ENCODE measurements around the gene ATP6V0C. TPM values are rescaled to one million over a fixed set of nuclear protein-coding genes. Genes with fewer than 3 reads are reported as not detected.
"Not testable (repeated sequence)": the region's sequence is repeated elsewhere in the genome, so short reads cannot be mapped to it uniquely, and the experiment has no call there.

Gene ATP6V0C
- total RNA-seq, 1 experiment from 2014 or later: 173 TPM

GRCh38 chr16:2531696-2532493 lies 18.1 kb downstream of the ATP6V0C start:
- H3K27ac Mint-ChIP-seq (ENCODE audit: low read depth, unreplicated experiment): peak overlapping the region; percentile 100
- peak overlapping the region; percentile 98 for H3K4me3 Mint-ChIP-seq (ENCODE audit: unreplicated experiment)
- peaks cover 11% of the 10 kb centered on the region for H3K4me1 Mint-ChIP-seq (ENCODE audit: insufficient read depth, unreplicated experiment)
- peaks cover 11% of the 10 kb centered on the region for H3K36me3 Mint-ChIP-seq (ENCODE audit: insufficient read depth, unreplicated experiment)
- no peak for TF ChIP-seq CTCF (IDR thresholded peaks at IDR 0.05; ENCODE audit: unreplicated experiment)
- DNase-seq (ENCODE audit: unreplicated experiment): peak; percentile 97
- no TSS peak for BruUV-seq (replicated peaks)
- H3K9me3 Mint-ChIP-seq (ENCODE audit: unreplicated experiment): no peaks in the 10 kb centered on the region
- POLR2A ChIA-PET: interaction anchor here (0.7 to 3.8 kb wide), 16 partner anchors 8 to 524 kb away, joined by 3 to 62 read pairs (median 4); partner anchors contain the start of genes AMDHD2, ATP6V0C, ECI1 and PGP
- intact Hi-C loops (cut with micrococcal nuclease): no loop called here
- CTCF ChIA-PET: interaction anchor here (0.6 kb wide), 1 partner anchor 11 kb away, joined by 4 read pairs; the partner anchor contains the start of gene AMDHD2
- no peaks in the 10 kb centered on the region for H3K27me3 Mint-ChIP-seq (ENCODE audit: insufficient read depth, unreplicated experiment)

- Mint-ChIP-seq H3K36me3 (ENCODE audit: insufficient read depth, unreplicated experiment) (peaks cover 11% of the 10 kb centered on the region), H3K4me1 (ENCODE audit: insufficient read depth, unreplicated experiment) (peaks cover 11% of the 10 kb centered on the region), H3K27me3 (ENCODE audit: insufficient read depth, unreplicated experiment) (no peaks in the 10 kb centered on the region), H3K27ac (ENCODE audit: low read depth, unreplicated experiment) (peak overlapping the region; percentile 100), H3K9me3 (ENCODE audit: unreplicated experiment) (no peaks in the 10 kb centered on the region), H3K4me3 (ENCODE audit: unreplicated experiment) (peak overlapping the region; percentile 98)
- BruUV-seq (replicated peaks): TSS peak; percentile 19
- ChIA-PET CTCF (interaction anchor here (0.5 kb wide), 1 partner anchor 44 kb away, joined by 3 read pairs; no protein-coding TSS in a partner anchor), POLR2A (interaction anchor here (0.5 to 3.8 kb wide), 16 partner anchors 9 to 524 kb away, joined by 3 to 62 read pairs (median 4); partner anchors contain the start of genes AMDHD2, ATP6V0C, ECI1 and PGP)
- TF ChIP-seq CTCF (IDR thresholded peaks at IDR 0.05; ENCODE audit: unreplicated experiment): no peak
- intact Hi-C loops (cut with micrococcal nuclease): no loop called here
- peak; percentile 86 for DNase-seq (ENCODE audit: unreplicated experiment)
Measured at GRCh38 chr16:2532494-2533141, 18.9 kb downstream of the ATP6V0C start.

GRCh38 chr16:2533142-2533755 lies 19.5 kb downstream of the ATP6V0C start:
- DNase-seq (ENCODE audit: unreplicated experiment); BruUV-seq (replicated peaks); H3K9me3 Mint-ChIP-seq (ENCODE audit: unreplicated experiment); intact Hi-C loops (cut with micrococcal nuclease); H3K27me3 Mint-ChIP-seq (ENCODE audit: insufficient read depth, unreplicated experiment): not testable (repeated sequence)
- peaks cover 11% of the 10 kb centered on the region for H3K4me1 Mint-ChIP-seq (ENCODE audit: insufficient read depth, unreplicated experiment)
- POLR2A ChIA-PET: interaction anchor here (0.5 to 3.8 kb wide), 11 partner anchors 9 to 378 kb away, joined by 3 to 62 read pairs (median 5); partner anchors contain the start of genes AMDHD2, ATP6V0C, PRSS27 and RNPS1
- peak overlapping the region; percentile 98 for H3K4me3 Mint-ChIP-seq (ENCODE audit: unreplicated experiment)
- H3K36me3 Mint-ChIP-seq (ENCODE audit: insufficient read depth, unreplicated experiment): peaks cover 11% of the 10 kb centered on the region
- H3K27ac Mint-ChIP-seq (ENCODE audit: low read depth, unreplicated experiment): peak overlapping the region; percentile 100
- CTCF ChIA-PET: interaction anchor here (0.5 kb wide), 1 partner anchor 44 kb away, joined by 3 read pairs; no protein-coding TSS in a partner anchor

GRCh38 chr16:2533912-2534311 lies 20.2 kb downstream of the ATP6V0C start:
- no TSS peak for BruUV-seq (replicated peaks)
- no peaks in the 10 kb centered on the region for H3K9me3 Mint-ChIP-seq (ENCODE audit: unreplicated experiment)
- ChIA-PET CTCF (no interaction called here), POLR2A (interaction anchor here (3.4 kb wide), 1 partner anchor 19 kb away, joined by 57 read pairs; the partner anchor contains the start of gene ATP6V0C)
- no peak overlapping the region for H3K27ac Mint-ChIP-seq (ENCODE audit: low read depth, unreplicated experiment)
- H3K4me1 Mint-ChIP-seq (ENCODE audit: insufficient read depth, unreplicated experiment): peaks cover 16% of the 10 kb centered on the region
- peaks cover 11% of the 10 kb centered on the region for H3K36me3 Mint-ChIP-seq (ENCODE audit: insufficient read depth, unreplicated experiment)
- TF ChIP-seq CTCF (IDR thresholded peaks at IDR 0.05; ENCODE audit: unreplicated experiment): no peak
- no peak for DNase-seq (ENCODE audit: unreplicated experiment)
- intact Hi-C loops (cut with micrococcal nuclease): no loop called here
- no peaks in the 10 kb centered on the region for H3K27me3 Mint-ChIP-seq (ENCODE audit: insufficient read depth, unreplicated experiment)
- H3K4me3 Mint-ChIP-seq (ENCODE audit: unreplicated experiment): peak overlapping the region; percentile 23

- H3K27ac Mint-ChIP-seq (ENCODE audit: low read depth, unreplicated experiment); intact Hi-C loops (cut with micrococcal nuclease): not testable (repeated sequence)
- H3K36me3 Mint-ChIP-seq (ENCODE audit: insufficient read depth, unreplicated experiment): peaks cover 11% of the 10 kb centered on the region
Measured at GRCh38 chr16:2534335-2534734, 20.6 kb downstream of the ATP6V0C start.

More at GRCh38 chr16:2534335-2534734, 20.6 kb downstream of the ATP6V0C start:
- DNase-seq (ENCODE audit: unreplicated experiment); H3K9me3 Mint-ChIP-seq (ENCODE audit: unreplicated experiment); BruUV-seq (replicated peaks); H3K27me3 Mint-ChIP-seq (ENCODE audit: insufficient read depth, unreplicated experiment): not testable (repeated sequence)
- ChIA-PET CTCF (interaction anchor here (0.9 kb wide), 1 partner anchor 10 kb away, joined by 3 read pairs; no protein-coding TSS in a partner anchor), POLR2A (interaction anchor here (0.7 to 4.2 kb wide), 2 partner anchors 15 to 1768 kb away, joined by 3 to 24 read pairs; partner anchors contain the start of gene AMDHD2)
- Mint-ChIP-seq H3K4me3 (ENCODE audit: unreplicated experiment) (peak overlapping the region; percentile 23), H3K4me1 (ENCODE audit: insufficient read depth, unreplicated experiment) (peaks cover 20% of the 10 kb centered on the region)
